T-helper 1 cell treated with Interleukin-12 subunit alpha and Interleukin-12 subunit beta and Interleukin-4 antibody, amounts not matched to agents 30 μg/mL and 1 μg/mL, for 36 hours (primary cell): ENCODE results near the gene PLEKHA7.
"Not testable (repeated sequence)": the region's sequence is repeated elsewhere in the genome, so short reads cannot be mapped to it uniquely, and the experiment has no call there.

Experiments used
- H3K27ac Mint-ChIP-seq: one replicate; pipeline ENCODE4 v1.8.0; 2021; ENCODE audit warnings: mild to moderate bottlenecking, mixed read lengths
- H3K27me3 Mint-ChIP-seq: one replicate; pipeline ENCODE4 v1.8.0; 2021; ENCODE audit warnings: low read depth, mixed read lengths
- H3K36me3 Mint-ChIP-seq: one replicate; pipeline ENCODE4 v1.8.0; 2021; ENCODE audit warnings: low read depth, mixed read lengths
- H3K4me1 Mint-ChIP-seq: one replicate; pipeline ENCODE4 v1.8.0; 2021; ENCODE audit warnings: low read depth, mixed read lengths
- H3K4me3 Mint-ChIP-seq: one replicate; pipeline ENCODE4 v1.8.0; 2021; ENCODE audit warnings: mild to moderate bottlenecking, moderate library complexity, mixed read lengths
- H3K9me3 Mint-ChIP-seq: one replicate; pipeline ENCODE4 v1.8.0; 2021; ENCODE audit warnings: mixed read lengths

Gene PLEKHA7

DNA sequence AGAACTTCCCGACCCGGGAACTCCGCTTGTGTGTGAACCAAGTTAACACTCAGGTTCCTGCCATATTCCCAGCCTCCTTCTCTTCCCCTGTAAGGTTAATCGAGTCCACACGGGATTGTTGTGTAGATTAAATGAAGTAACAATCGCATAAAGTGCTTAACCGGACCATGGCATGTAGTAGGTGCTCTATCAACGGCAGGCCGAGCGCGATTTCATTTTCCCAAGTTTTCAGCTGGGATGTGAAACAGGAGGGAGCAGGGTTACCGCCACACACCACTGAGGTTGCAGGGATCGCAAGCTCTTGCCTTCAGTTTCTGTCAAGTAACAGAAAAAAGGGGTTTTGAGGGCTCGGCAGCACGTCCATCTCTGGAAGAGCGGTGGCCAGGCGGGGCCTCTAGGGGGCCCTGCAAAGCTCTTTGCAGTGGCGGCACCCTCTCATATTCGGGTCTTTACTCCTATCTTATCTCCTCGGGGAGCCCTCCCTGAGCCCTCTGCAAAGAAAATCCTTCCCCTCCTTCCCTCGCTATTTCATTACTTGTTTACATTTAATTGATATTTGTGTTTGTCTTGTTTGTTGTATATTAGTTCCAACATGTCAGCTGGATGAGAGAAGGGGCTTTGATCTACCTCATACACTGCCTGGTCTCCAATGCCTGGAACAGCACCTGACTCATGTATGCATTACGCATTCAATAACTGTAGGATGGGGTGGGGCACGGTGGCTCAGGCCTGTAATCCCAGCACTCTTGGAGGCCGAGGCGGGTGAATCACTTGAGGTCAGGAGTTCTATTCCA, 816 bp upstream of the PLEKHA7 start:
- no peaks in the 10 kb centered on the region for H3K9me3 Mint-ChIP-seq
- peaks cover 3% of the 10 kb centered on the region for H3K36me3 Mint-ChIP-seq
- H3K4me3 Mint-ChIP-seq = peak overlapping the region; percentile 90
- peaks cover 37% of the 10 kb centered on the region for H3K27me3 Mint-ChIP-seq
- peaks cover 6% of the 10 kb centered on the region for H3K4me1 Mint-ChIP-seq
- H3K27ac Mint-ChIP-seq = peak overlapping the region; percentile 57

GRCh38 chr11:17013548-17014320, 480 bp downstream of the PLEKHA7 start:
- H3K27ac Mint-ChIP-seq = no peak overlapping the region
- H3K36me3 Mint-ChIP-seq = peaks cover 3% of the 10 kb centered on the region
- peaks cover 34% of the 10 kb centered on the region for H3K27me3 Mint-ChIP-seq
- H3K4me1 Mint-ChIP-seq = peaks cover 6% of the 10 kb centered on the region
- H3K9me3 Mint-ChIP-seq = no peaks in the 10 kb centered on the region
- H3K4me3 Mint-ChIP-seq = peak overlapping the region; percentile 39

GRCh38 chr11:17012712-17013547, 1.3 kb downstream of the PLEKHA7 start:
- peak overlapping the region; percentile 39 for H3K4me3 Mint-ChIP-seq
- H3K36me3 Mint-ChIP-seq = peaks cover 3% of the 10 kb centered on the region
- peaks cover 6% of the 10 kb centered on the region for H3K4me1 Mint-ChIP-seq
- H3K9me3 Mint-ChIP-seq = no peaks in the 10 kb centered on the region
- H3K27me3 Mint-ChIP-seq = peaks cover 28% of the 10 kb centered on the region
- H3K27ac Mint-ChIP-seq = no peak overlapping the region

DNA sequence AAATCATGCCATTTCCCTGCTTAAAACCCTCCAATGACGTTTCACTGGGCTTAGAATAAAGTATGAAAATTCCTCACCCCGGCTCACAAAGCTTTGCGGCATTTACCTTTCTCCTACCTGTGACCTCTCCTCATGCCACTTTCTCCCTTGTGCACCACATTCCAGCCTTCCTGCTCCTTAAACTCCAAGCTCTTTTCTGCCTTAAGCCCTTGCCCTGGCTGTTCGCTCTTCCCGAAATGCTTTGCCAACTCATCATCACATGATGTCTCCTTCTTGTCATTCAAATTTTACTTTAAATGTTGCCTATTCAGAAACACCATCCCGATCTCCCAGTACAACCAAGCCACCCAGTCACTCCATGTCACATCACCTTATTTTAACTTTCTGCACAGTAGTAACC, 2.0 kb downstream of the PLEKHA7 start:
- H3K4me3 Mint-ChIP-seq = no peak overlapping the region
- no peak overlapping the region for H3K27ac Mint-ChIP-seq
- H3K4me1 Mint-ChIP-seq = peaks cover 6% of the 10 kb centered on the region
- H3K36me3 Mint-ChIP-seq = peaks cover 3% of the 10 kb centered on the region
- no peaks in the 10 kb centered on the region for H3K9me3 Mint-ChIP-seq
- peaks cover 27% of the 10 kb centered on the region for H3K27me3 Mint-ChIP-seq

DNA sequence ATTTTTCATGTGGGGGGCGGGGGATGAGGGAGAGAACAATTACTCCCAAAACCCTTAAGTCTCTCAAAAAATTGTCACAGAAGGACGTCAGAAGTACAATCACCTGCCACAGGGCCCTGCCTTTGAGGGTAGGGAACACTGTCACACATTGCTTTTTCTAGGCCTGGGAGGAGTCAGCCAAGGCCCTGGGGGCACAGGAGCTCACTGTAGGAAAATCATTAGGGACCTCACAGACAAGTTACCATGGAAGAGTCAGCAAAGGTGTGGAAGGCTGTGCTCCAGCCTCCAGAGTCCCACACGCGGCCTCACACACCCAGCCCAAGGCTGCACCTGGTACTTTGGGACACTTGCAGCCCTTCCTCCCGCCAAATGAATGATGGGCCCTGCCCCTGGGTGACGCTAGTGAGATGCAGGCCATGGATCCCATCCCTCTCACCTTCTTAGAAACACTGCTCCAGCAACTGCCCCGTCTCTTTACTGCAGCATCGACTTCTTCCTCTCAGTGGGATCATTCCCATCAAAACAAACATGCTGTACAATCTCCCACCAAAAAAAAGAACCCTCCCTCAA, 3.3 kb downstream of the PLEKHA7 start:
- H3K4me1 Mint-ChIP-seq = peaks cover 6% of the 10 kb centered on the region
- H3K36me3 Mint-ChIP-seq = peaks cover 3% of the 10 kb centered on the region
- H3K9me3 Mint-ChIP-seq = no peaks in the 10 kb centered on the region
- no peak overlapping the region for H3K4me3 Mint-ChIP-seq
- peaks cover 14% of the 10 kb centered on the region for H3K27me3 Mint-ChIP-seq
- no peak overlapping the region for H3K27ac Mint-ChIP-seq

GRCh38 chr11:17008099-17008498, 6.1 kb downstream of the PLEKHA7 start:
- Mint-ChIP-seq H3K4me1 (peaks cover 2% of the 10 kb centered on the region), H3K9me3 (no peaks in the 10 kb centered on the region), H3K36me3 (no peaks in the 10 kb centered on the region), H3K27me3 (no peaks in the 10 kb centered on the region), H3K27ac (no peak overlapping the region), H3K4me3 (no peak overlapping the region)

- H3K9me3 Mint-ChIP-seq = no peaks in the 10 kb centered on the region
- no peak overlapping the region for H3K27ac Mint-ChIP-seq
- no peak overlapping the region for H3K4me3 Mint-ChIP-seq
- peaks cover 2% of the 10 kb centered on the region for H3K4me1 Mint-ChIP-seq
- no peaks in the 10 kb centered on the region for H3K36me3 Mint-ChIP-seq
- H3K27me3 Mint-ChIP-seq = no peaks in the 10 kb centered on the region
These were observed 8.6 kb downstream of the PLEKHA7 start for GRCh38 chr11:17005646-17006045.

- Mint-ChIP-seq H3K9me3 (no peaks in the 10 kb centered on the region), H3K4me1 (peaks cover 2% of the 10 kb centered on the region), H3K4me3 (no peak overlapping the region), H3K27me3 (no peaks in the 10 kb centered on the region), H3K27ac (no peak overlapping the region), H3K36me3 (no peaks in the 10 kb centered on the region)
These were observed 9.6 kb downstream of the PLEKHA7 start for GRCh38 chr11:17004486-17005148.

DNA sequence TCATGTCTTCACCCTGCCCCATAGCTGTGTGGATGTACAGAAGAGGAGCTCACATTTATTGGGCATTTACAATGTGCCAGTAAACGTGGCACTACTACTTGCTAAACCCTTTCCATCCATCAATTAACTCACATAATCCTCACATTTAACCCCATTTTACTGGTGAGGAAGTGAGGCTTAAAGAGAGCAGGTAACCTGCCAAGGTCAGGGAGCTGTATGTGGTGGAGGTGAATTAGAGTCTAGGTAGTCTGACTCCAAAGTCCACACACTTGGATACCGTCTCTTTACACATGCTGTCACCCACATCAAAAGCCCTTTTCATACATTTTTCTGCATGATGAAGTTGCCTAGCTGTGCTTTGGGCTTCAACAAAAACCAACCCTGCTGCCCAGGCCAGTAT, 10.8 kb downstream of the PLEKHA7 start:
- H3K4me3 Mint-ChIP-seq = no peak overlapping the region

GRCh38 chr11:17002543-17002942, 11.7 kb downstream of the PLEKHA7 start:
- H3K4me1 Mint-ChIP-seq = peaks cover 2% of the 10 kb centered on the region
- H3K27me3 Mint-ChIP-seq = no peaks in the 10 kb centered on the region
- H3K36me3 Mint-ChIP-seq = no peaks in the 10 kb centered on the region
- no peak overlapping the region for H3K4me3 Mint-ChIP-seq
- no peak overlapping the region for H3K27ac Mint-ChIP-seq
- H3K9me3 Mint-ChIP-seq = no peaks in the 10 kb centered on the region

More for the DNA sequence above, 10.8 kb downstream of the PLEKHA7 start:
- no peak overlapping the region for H3K27ac Mint-ChIP-seq
- H3K27me3 Mint-ChIP-seq = no peaks in the 10 kb centered on the region
- H3K4me1 Mint-ChIP-seq = peaks cover 2% of the 10 kb centered on the region
- no peaks in the 10 kb centered on the region for H3K36me3 Mint-ChIP-seq
- H3K9me3 Mint-ChIP-seq = no peaks in the 10 kb centered on the region

- no peaks in the 10 kb centered on the region for H3K36me3 Mint-ChIP-seq
- no peak overlapping the region for H3K27ac Mint-ChIP-seq
- H3K4me1 Mint-ChIP-seq = peaks cover 2% of the 10 kb centered on the region
- no peaks in the 10 kb centered on the region for H3K27me3 Mint-ChIP-seq
- H3K9me3 Mint-ChIP-seq = no peaks in the 10 kb centered on the region
- H3K4me3 Mint-ChIP-seq = no peak overlapping the region
These were observed 12.4 kb downstream of the PLEKHA7 start for GRCh38 chr11:17001806-17002205.

DNA sequence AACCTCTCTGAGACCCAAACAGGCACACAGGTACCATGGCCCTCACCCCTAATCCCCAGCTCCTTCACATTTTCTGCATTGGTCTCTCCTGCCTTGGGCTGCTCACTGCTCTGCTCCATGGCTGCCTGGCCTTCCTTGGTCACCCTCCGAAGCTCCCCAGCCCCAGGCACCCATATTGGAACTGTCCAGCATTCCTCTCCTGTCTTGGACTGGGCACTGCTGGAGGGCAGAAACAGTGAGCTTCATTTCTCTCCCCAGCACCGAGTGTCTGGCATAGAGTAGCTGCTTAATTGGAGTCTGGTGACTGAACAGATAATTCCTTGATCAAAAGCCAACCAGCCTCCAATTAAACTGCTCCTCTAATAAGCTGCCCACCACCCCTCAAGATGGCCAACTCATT, 13.2 kb downstream of the PLEKHA7 start:
- Mint-ChIP-seq H3K9me3 (no peaks in the 10 kb centered on the region), H3K4me1 (peaks cover 2% of the 10 kb centered on the region), H3K36me3 (no peaks in the 10 kb centered on the region), H3K4me3 (no peak overlapping the region), H3K27me3 (no peaks in the 10 kb centered on the region), H3K27ac (no peak overlapping the region)

DNA sequence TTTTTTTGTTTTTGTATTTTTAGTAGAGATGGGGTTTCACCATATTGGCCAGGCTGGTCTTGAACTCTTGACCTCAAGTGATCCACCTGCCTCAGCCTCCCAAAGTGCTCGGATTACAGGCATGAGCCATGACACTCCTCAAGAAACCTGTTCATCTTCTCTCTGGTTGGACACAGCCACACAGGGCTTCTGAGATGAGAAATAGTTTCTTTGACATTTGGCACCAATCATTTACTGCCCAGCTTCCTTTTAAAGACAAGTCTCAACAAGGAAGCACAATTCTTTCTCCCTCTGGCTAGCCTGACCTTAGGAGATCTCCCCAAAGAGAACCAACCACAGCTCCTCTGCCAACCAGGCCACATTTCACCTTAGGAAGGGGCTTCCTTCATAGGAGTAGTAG, 14.0 kb downstream of the PLEKHA7 start:
- H3K27me3 Mint-ChIP-seq, H3K36me3 Mint-ChIP-seq, H3K9me3 Mint-ChIP-seq, H3K4me1 Mint-ChIP-seq, H3K4me3 Mint-ChIP-seq, H3K27ac Mint-ChIP-seq: not testable (repeated sequence)

GRCh38 chr11:16999116-16999515, 15.1 kb downstream of the PLEKHA7 start:
- no peaks in the 10 kb centered on the region for H3K36me3 Mint-ChIP-seq
- no peaks in the 10 kb centered on the region for H3K9me3 Mint-ChIP-seq

More at GRCh38 chr11:16999116-16999515, 15.1 kb downstream of the PLEKHA7 start:
- Mint-ChIP-seq H3K27me3 (no peaks in the 10 kb centered on the region), H3K4me3 (no peak overlapping the region), H3K27ac (no peak overlapping the region), H3K4me1 (no peaks in the 10 kb centered on the region)
